Measurements from ENCODE around the gene UMODL1.

GRCh38 chr21:42079939-42080787 is 9.0 kb downstream of the UMODL1 start:
- TF ChIP-seq CTCF (conservative IDR thresholded peaks at IDR 0.05 in 1 of 2, IDR thresholded peaks at IDR 0.05 in 1 of 2; ENCODE audit: low read depth in 1 of 2, low read length in 2 of 2), result no peak
- TF ChIP-seq EZH2 (IDR thresholded peaks at IDR 0.05; ENCODE audit: low read length, missing control alignments), result no peak

Data from fibroblast of lung (primary cell).